WTC11 (cell line): ENCODE results near the gene DMWD. TPM values are rescaled to one million over a fixed set of nuclear protein-coding genes. Genes with fewer than 3 reads are reported as not detected.

Experiments
- ATAC-seq: fragments of 200-7000 bp; cut with Tn5 transposase; 2 replicates; pipeline ENCODE4 v1.10.0; 2021; ENCODE audit warnings: mild to moderate bottlenecking, moderate library complexity
- CTCF ChIA-PET: fragments of 300-600 bp; sonication (Branson Sonifier 250); formaldehyde crosslinking; loops from one replicate; lab custom pipeline; 2021; ENCODE audit warnings: antibody characterized with exemption; lab: Charles Lee
- POLR2A ChIA-PET: fragments of 350-600 bp; sonication (Branson Sonifier 250); formaldehyde crosslinking; loops from one replicate; lab custom pipeline; 2021; ENCODE audit warnings: antibody characterized with exemption; lab: Charles Lee
- DNase-seq: peaks from one replicate; pipeline ENCODE4 v3.0.0; 2021; ENCODE audit warnings: low spot score
- H3K27ac Mint-ChIP-seq: 2 replicates; pipeline ENCODE4 v1.8.0; 2021; ENCODE audit warnings: mixed read lengths
- H3K27me3 Mint-ChIP-seq: 2 replicates; pipeline ENCODE4 v1.8.0; 2021; ENCODE audit warnings: low read depth, mild to moderate bottlenecking, moderate library complexity, mixed read lengths
- H3K36me3 Mint-ChIP-seq: 2 replicates; pipeline ENCODE4 v1.8.0; 2021; ENCODE audit warnings: mixed read lengths
- H3K4me1 Mint-ChIP-seq: 2 replicates; pipeline ENCODE4 v1.8.0; 2022; ENCODE audit warnings: mixed read lengths
- H3K4me3 Mint-ChIP-seq: 2 replicates; pipeline ENCODE4 v1.8.0; 2021; ENCODE audit warnings: mild to moderate bottlenecking, moderate library complexity, mixed read lengths
- H3K9me3 Mint-ChIP-seq: 2 replicates; pipeline ENCODE4 v1.8.0; 2021; ENCODE audit warnings: mixed read lengths
- ATF1 ChIP-seq: sonication (generic); formaldehyde crosslinking; IDR thresholded peaks from 2 replicates; pipeline ENCODE4 v1.8.1; 2023; ENCODE audit warnings: mild to moderate bottlenecking, moderate library complexity, missing genetic modification reagents
- CREB1 ChIP-seq: sonication (generic); formaldehyde crosslinking; IDR thresholded peaks from 2 replicates; pipeline ENCODE4 v1.8.0; 2023; ENCODE audit warnings: mild to moderate bottlenecking, missing genetic modification reagents
- CREM ChIP-seq: sonication (generic); formaldehyde crosslinking; IDR thresholded peaks from 2 replicates; pipeline ENCODE4 v1.8.1; 2022; ENCODE audit warnings: mild to moderate bottlenecking, missing genetic modification reagents, moderate library complexity
- ETV6 ChIP-seq: sonication (generic); formaldehyde crosslinking; IDR thresholded peaks from 2 replicates; pipeline ENCODE4 v1.8.1; 2022; ENCODE audit warnings: mild to moderate bottlenecking, missing genetic modification reagents
- HMGA2 ChIP-seq: fragments of 250-450 bp; sonication (Bioruptor Pico); IDR thresholded peaks from 2 replicates; pipeline ENCODE4 v1.4.0; 2021; ENCODE audit warnings: mild to moderate bottlenecking, moderate library complexity
- IRF2 ChIP-seq: sonication (generic); formaldehyde crosslinking; IDR thresholded peaks from 2 replicates; pipeline ENCODE4 v1.8.0; 2022; ENCODE audit warnings: low read depth, missing genetic modification reagents, borderline replicate concordance
- JUN ChIP-seq: sonication (generic); formaldehyde crosslinking; IDR thresholded peaks from 2 replicates; pipeline ENCODE4 v1.8.0; 2023; ENCODE audit warnings: mild to moderate bottlenecking, missing genetic modification reagents
- MXD4 ChIP-seq: fragments of 250-450 bp; sonication (Bioruptor Pico); IDR thresholded peaks from 2 replicates; pipeline ENCODE4 v1.8.0; 2021; ENCODE audit warnings: mild to moderate bottlenecking, moderate library complexity, borderline replicate concordance
- NFE2L1 ChIP-seq: sonication (generic); formaldehyde crosslinking; IDR thresholded peaks from 2 replicates; pipeline ENCODE4 v1.8.1; 2023; ENCODE audit warnings: missing genetic modification reagents
- NFYB ChIP-seq: sonication (generic); formaldehyde crosslinking; conservative IDR thresholded peaks from 2 replicates; pipeline ENCODE4 v1.8.0; 2022; ENCODE audit warnings: low read depth, missing genetic modification reagents
- NR3C1 ChIP-seq: sonication (generic); formaldehyde crosslinking; conservative IDR thresholded peaks from 2 replicates; pipeline ENCODE4 v1.8.1; 2023; ENCODE audit warnings: low read depth, mild to moderate bottlenecking, missing genetic modification reagents
- PRRX2 ChIP-seq: fragments of 250-450 bp; sonication (Bioruptor Pico); IDR thresholded peaks from 2 replicates; pipeline ENCODE4 v1.8.0; 2021; ENCODE audit warnings: mild to moderate bottlenecking
- SMAD4 ChIP-seq: sonication (generic); formaldehyde crosslinking; IDR thresholded peaks from 2 replicates; pipeline ENCODE4 v1.8.0; 2022; ENCODE audit warnings: mild to moderate bottlenecking, missing genetic modification reagents
- SOX15 ChIP-seq: fragments of 250-450 bp; sonication (Bioruptor Pico); IDR thresholded peaks from 2 replicates; pipeline ENCODE4 v1.9.0; 2021; ENCODE audit warnings: mild to moderate bottlenecking
- ZBTB21 ChIP-seq: sonication (generic); formaldehyde crosslinking; IDR thresholded peaks from 2 replicates; pipeline ENCODE4 v1.8.1; 2023; ENCODE audit warnings: mild to moderate bottlenecking, missing genetic modification reagents, borderline replicate concordance
- ZNF121 ChIP-seq: sonication (generic); formaldehyde crosslinking; IDR thresholded peaks from 2 replicates; pipeline ENCODE4 v1.8.0; 2023; ENCODE audit warnings: missing genetic modification reagents
- ZNF138 ChIP-seq: sonication (generic); formaldehyde crosslinking; conservative IDR thresholded peaks from 2 replicates; pipeline ENCODE4 v1.8.1; 2022; ENCODE audit warnings: mild to moderate bottlenecking, moderate library complexity, missing genetic modification reagents
- ZNF317 ChIP-seq: sonication (generic); formaldehyde crosslinking; IDR thresholded peaks from 2 replicates; pipeline ENCODE4 v1.8.1; 2023; ENCODE audit warnings: low read depth, mild to moderate bottlenecking, moderate library complexity, missing genetic modification reagents, borderline replicate concordance
- ZNF416 ChIP-seq: fragments of 250-450 bp; sonication (Bioruptor Pico); IDR thresholded peaks from 2 replicates; pipeline ENCODE4 v1.9.0; 2021; ENCODE audit warnings: mild to moderate bottlenecking, inconsistent platforms
- ZNF671 ChIP-seq: fragments of 250-450 bp; sonication (Bioruptor Pico); IDR thresholded peaks from 2 replicates; pipeline ENCODE4 v1.8.0; 2021; ENCODE audit warnings: mild to moderate bottlenecking
- total RNA-seq: library from RNA; stranded (reverse); gene quantifications from 3 replicates; pipeline ENCODE4 v1.2.3, GENCODE V29; 2021
- TF ChIP-seq, protein P1 (sequence below): sonication (generic); formaldehyde crosslinking; IDR thresholded peaks from 2 replicates; pipeline ENCODE4 v1.8.0; 2022; ENCODE audit warnings: mild to moderate bottlenecking, missing genetic modification reagents
- TF ChIP-seq, protein P2 (sequence below): sonication (generic); formaldehyde crosslinking; IDR thresholded peaks from 2 replicates; pipeline ENCODE4 v1.8.1; 2023; ENCODE audit warnings: mild to moderate bottlenecking, missing genetic modification reagents
- TF ChIP-seq, protein P3 (sequence below): fragments of 250-450 bp; sonication (Bioruptor Pico); conservative IDR thresholded peaks from 2 replicates; pipeline ENCODE4 v1.9.0; 2021; ENCODE audit warnings: mild to moderate bottlenecking
- TF ChIP-seq, protein P4 (sequence below): fragments of 250-450 bp; sonication (Bioruptor Pico); IDR thresholded peaks from 2 replicates; pipeline ENCODE4 v1.8.0; 2021; ENCODE audit warnings: mild to moderate bottlenecking
- TF ChIP-seq, protein P5 (sequence below): fragments of 250-450 bp; sonication (Bioruptor Pico); IDR thresholded peaks from 2 replicates; pipeline ENCODE4 v2.1.2; 2022; ENCODE audit warnings: mild to moderate bottlenecking, moderate library complexity

The DMWD gene
- total RNA-seq, 1 experiment from 2014 or later = 60.7 TPM

DNA sequence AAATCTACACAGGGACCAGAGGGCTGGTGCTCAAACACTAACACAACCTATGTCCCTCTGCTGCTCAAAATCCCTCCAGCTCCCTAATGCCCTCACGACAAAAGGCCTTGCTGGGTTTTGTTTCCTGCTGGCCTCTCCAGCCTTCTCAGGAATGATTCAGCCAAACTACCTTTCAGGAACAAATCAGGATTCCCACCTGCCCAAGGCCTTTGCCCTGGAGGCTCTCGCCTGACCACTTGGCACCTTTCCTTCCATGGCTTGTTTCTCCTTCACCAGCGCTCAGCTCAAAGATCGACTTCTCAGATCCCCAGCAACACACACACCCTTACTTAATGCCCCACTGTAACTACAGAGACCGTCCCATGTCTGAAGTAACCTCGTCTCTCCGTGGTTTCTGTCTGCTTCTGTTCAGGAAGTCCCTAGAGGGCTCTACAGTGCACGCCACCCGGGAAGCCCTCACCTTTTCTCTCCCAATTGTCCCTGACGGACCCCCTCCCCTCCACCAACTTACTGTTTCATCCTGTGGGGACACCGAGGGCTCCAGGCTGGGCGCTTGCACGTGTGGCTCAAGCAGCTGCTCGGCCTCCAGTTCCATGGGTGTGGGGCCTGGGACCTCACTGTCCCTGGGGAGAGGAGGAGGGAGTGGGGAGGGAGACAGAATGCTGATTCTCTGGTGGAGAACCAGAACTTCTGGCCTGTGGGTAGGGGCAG lies 20.4 kb downstream of the DMWD start:
- TF ChIP-seq ZNF671 (CRISPR knock-in tag) = no peak
- no peak for TF ChIP-seq PRRX2
- TF ChIP-seq MXD4 (CRISPR knock-in tag) = no peak
- no peak for TF ChIP-seq CREB1 (CRISPR knock-in tag)
- TF ChIP-seq, protein P1, sequence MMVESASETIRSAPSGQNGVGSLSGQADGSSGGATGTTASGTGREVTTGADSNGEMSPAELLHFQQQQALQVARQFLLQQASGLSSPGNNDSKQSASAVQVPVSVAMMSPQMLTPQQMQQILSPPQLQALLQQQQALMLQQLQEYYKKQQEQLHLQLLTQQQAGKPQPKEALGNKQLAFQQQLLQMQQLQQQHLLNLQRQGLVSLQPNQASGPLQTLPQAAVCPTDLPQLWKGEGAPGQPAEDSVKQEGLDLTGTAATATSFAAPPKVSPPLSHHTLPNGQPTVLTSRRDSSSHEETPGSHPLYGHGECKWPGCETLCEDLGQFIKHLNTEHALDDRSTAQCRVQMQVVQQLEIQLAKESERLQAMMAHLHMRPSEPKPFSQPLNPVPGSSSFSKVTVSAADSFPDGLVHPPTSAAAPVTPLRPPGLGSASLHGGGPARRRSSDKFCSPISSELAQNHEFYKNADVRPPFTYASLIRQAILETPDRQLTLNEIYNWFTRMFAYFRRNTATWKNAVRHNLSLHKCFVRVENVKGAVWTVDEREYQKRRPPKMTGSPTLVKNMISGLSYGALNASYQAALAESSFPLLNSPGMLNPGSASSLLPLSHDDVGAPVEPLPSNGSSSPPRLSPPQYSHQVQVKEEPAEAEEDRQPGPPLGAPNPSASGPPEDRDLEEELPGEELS = no peak
- TF ChIP-seq NFYB (CRISPR knock-in tag) = no peak
- TF ChIP-seq ZBTB21 = no peak
- no peak for TF ChIP-seq NFE2L1 (CRISPR knock-in tag)
- no peak for TF ChIP-seq NR3C1 (CRISPR knock-in tag)
- no peak for TF ChIP-seq ETV6 (CRISPR knock-in tag)
- TF ChIP-seq, protein P2, sequence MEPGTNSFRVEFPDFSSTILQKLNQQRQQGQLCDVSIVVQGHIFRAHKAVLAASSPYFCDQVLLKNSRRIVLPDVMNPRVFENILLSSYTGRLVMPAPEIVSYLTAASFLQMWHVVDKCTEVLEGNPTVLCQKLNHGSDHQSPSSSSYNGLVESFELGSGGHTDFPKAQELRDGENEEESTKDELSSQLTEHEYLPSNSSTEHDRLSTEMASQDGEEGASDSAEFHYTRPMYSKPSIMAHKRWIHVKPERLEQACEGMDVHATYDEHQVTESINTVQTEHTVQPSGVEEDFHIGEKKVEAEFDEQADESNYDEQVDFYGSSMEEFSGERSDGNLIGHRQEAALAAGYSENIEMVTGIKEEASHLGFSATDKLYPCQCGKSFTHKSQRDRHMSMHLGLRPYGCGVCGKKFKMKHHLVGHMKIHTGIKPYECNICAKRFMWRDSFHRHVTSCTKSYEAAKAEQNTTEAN (CRISPR knock-in tag) = no peak
- Mint-ChIP-seq H3K27ac (peak overlapping the region; percentile 42), H3K4me3 (peak overlapping the region; percentile 2), H3K4me1 (peaks cover 8% of the 10 kb centered on the region), H3K27me3 (peaks cover 5% of the 10 kb centered on the region; the same call in 1 of the 2 replicates), H3K36me3 (peaks cover 16% of the 10 kb centered on the region), H3K9me3 (no peaks in the 10 kb centered on the region)
- DNase-seq (no peak), ATAC-seq (no peak)
- POLR2A ChIA-PET = interaction anchor here (0.6 to 4.6 kb wide), 3 partner anchors 9 to 80 kb away, joined by 3 to 70 read pairs (median 8); partner anchors contain the start of genes DMPK, QPCTL and SNRPD2
- CTCF ChIA-PET = interaction anchor here (0.6 to 5.1 kb wide), 3 partner anchors 17 to 45 kb away, joined by 3 to 135 read pairs (median 3); partner anchors contain the start of gene RSPH6A

DNA sequence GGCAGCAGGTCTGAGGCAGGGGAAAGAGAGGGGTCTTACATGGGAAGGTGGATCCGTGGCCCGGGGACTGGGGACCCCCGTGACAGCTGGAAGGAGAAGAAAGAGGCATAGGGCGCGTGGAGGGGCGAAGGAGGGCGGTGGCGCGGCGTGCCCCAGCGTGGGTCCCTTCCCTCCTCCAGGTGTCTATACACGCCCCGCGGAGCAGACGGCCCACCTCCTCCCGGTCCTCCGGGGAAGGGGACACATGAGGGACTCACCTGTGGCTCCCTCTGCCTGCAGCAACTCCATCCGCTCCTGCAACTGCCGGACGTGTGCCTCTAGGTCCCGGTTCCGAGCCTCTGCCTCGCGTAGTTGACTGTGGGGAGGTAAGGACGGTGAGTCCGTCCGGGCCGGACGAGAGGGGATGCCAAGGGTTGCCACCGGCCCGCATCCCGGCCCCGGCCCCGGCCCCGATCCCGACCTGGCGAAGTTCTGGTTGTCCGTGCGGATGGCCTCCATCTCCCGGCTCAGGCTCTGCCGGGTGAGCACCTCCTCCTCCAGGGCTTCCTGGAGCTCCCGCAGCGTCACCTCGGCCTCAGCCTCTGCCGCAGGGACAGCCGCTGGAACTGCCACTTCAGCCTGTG lies 21.2 kb downstream of the DMWD start:
- ChIA-PET CTCF (interaction anchor here (0.6 to 5.6 kb wide), 12 partner anchors 9 to 91 kb away, joined by 3 to 175 read pairs (median 28); partner anchors contain the start of genes DMPK, QPCTL, RSPH6A and SNRPD2), POLR2A (interaction anchor here (0.9 to 4.8 kb wide), 7 partner anchors 9 to 92 kb away, joined by 3 to 115 read pairs (median 12); partner anchors contain the start of genes DMPK, FBXO46, QPCTL and RSPH6A)
- Mint-ChIP-seq H3K9me3 (no peaks in the 10 kb centered on the region), H3K27me3 (peaks cover 5% of the 10 kb centered on the region; the same call in 1 of the 2 replicates), H3K36me3 (peaks cover 8% of the 10 kb centered on the region), H3K4me3 (peak overlapping the region; percentile 97), H3K4me1 (peaks cover 8% of the 10 kb centered on the region), H3K27ac (peak overlapping the region; percentile 77)
- DNase-seq (peak; percentile 47), ATAC-seq (no peak)
- TF ChIP-seq, protein P3, sequence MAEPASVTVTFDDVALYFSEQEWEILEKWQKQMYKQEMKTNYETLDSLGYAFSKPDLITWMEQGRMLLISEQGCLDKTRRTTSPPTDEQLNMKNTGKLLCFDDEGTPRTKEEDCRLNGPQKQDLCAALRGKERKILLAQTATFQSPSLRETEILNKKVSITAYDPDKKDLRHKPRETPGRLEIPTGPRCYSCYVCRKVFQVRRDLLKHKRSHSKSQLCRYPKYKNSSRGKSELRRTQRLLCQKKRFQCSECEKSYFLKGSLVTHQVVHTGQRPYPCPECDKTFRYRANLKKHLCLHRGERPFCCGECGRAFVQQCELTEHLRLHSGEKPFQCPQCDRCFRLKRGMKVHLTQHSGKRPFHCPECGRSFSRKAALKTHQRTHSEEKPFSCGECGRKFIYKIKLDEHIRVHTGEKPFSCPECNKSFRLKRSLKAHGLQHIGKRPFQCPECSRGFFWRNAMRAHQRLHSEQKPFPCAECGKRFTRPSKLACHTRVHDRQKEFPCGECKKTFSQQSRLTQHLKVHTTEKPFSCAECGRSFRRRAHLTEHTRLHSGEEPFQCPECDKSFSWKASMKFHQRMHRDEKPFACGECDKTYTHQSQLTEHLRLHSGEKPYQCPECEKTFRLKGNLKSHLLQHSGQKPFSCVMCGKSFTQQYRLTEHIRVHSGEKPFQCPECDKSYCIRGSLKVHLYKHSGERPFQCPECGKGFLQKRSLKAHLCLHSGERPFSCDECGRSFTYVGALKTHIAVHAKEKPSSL (CRISPR knock-in tag) = no peak
- TF ChIP-seq JUN (no peak), SOX15 (CRISPR knock-in tag) (no peak), ZNF121 (CRISPR knock-in tag) (no peak), ZNF317 (CRISPR knock-in tag) (peak; percentile 7; the same call in 1 of the 2 replicates), ETV6 (CRISPR knock-in tag) (no peak), SMAD4 (CRISPR knock-in tag) (no peak), HMGA2 (no peak), ZNF138 (no peak), ATF1 (0 out of 2 replicates have a peak, but pooled peaks have one; percentile 56), ZNF416 (CRISPR knock-in tag) (no peak), CREM (no peak), IRF2 (CRISPR knock-in tag) (no peak)
- TF ChIP-seq, protein P4, sequence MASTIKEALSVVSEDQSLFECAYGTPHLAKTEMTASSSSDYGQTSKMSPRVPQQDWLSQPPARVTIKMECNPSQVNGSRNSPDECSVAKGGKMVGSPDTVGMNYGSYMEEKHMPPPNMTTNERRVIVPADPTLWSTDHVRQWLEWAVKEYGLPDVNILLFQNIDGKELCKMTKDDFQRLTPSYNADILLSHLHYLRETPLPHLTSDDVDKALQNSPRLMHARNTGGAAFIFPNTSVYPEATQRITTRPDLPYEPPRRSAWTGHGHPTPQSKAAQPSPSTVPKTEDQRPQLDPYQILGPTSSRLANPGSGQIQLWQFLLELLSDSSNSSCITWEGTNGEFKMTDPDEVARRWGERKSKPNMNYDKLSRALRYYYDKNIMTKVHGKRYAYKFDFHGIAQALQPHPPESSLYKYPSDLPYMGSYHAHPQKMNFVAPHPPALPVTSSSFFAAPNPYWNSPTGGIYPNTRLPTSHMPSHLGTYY (CRISPR knock-in tag) = 0 out of 2 replicates have a peak, but pooled peaks have one; percentile 14
- TF ChIP-seq, protein P5, sequence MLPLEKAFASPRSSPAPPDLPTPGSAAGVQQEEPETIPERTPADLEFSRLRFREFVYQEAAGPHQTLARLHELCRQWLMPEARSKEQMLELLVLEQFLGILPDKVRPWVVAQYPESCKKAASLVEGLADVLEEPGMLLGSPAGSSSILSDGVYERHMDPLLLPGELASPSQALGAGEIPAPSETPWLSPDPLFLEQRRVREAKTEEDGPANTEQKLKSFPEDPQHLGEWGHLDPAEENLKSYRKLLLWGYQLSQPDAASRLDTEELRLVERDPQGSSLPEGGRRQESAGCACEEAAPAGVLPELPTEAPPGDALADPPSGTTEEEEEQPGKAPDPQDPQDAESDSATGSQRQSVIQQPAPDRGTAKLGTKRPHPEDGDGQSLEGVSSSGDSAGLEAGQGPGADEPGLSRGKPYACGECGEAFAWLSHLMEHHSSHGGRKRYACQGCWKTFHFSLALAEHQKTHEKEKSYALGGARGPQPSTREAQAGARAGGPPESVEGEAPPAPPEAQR (CRISPR knock-in tag) = no peak
